GM18858 (cell line): Measurements from ENCODE around the gene BRD1.
"Not testable (repeated sequence)": the region's sequence is repeated elsewhere in the genome, so short reads cannot be mapped to it uniquely, and the experiment has no call there.

ENCODE experiments used
- ATAC-seq: cut with Tn5 transposase; IDR thresholded peaks from one replicate; pipeline ENCODE4 v1.9.1; 2021; ENCODE audit not compliant: unreplicated experiment

The BRD1 gene

GRCh38 chr22:49771266-49772065 is 56.2 kb downstream of the BRD1 start:
- no peak for ATAC-seq

GRCh38 chr22:49770547-49771265 is 57.0 kb downstream of the BRD1 start:
- no peak for ATAC-seq

GRCh38 chr22:49769691-49770546 is 57.8 kb downstream of the BRD1 start:
- no peak for ATAC-seq

GRCh38 chr22:49768951-49769690 is 58.6 kb downstream of the BRD1 start:
- no peak for ATAC-seq

DNA sequence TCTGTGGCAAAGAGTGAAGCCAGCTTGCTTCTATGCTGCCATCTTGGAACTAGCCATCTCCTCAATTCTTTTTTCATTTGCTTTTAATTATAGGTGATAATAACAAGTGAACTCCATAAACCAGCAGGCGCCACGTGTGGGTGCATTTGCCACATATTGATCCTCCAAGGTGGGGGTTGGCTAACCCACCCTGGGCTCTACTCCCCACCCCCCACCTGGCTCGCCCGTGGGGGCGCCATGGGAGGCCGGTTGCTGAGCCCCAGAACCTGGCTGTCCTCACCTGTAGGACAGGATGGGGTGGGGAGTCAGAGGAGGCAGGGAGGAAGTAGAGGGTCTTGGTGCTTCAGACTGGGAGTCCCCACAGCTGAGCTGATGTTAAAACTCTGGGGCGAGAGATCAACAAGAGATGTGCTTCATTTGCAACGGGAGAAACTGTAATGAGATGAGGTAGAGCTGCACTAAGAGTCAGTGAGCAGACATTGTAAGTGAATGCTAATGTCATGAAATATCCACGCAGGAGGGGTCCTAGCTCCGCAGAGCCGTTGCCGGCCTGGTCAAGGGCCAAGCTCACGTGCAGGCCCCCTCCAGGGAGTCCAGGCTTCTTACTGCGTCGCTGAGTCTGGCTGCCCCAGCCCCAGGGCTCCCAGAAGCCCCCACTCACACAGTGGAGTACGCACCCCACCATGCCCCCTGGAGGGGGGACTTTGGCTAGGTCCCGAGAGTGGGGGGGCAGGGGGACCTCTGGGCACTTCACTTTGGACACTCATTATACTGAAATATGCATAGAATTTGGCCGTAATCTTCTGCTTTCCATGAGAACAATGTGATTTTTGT is 59.4 kb downstream of the BRD1 start:
- no peak for ATAC-seq

GRCh38 chr22:49767355-49768062 is 60.2 kb downstream of the BRD1 start:
- no peak for ATAC-seq

DNA sequence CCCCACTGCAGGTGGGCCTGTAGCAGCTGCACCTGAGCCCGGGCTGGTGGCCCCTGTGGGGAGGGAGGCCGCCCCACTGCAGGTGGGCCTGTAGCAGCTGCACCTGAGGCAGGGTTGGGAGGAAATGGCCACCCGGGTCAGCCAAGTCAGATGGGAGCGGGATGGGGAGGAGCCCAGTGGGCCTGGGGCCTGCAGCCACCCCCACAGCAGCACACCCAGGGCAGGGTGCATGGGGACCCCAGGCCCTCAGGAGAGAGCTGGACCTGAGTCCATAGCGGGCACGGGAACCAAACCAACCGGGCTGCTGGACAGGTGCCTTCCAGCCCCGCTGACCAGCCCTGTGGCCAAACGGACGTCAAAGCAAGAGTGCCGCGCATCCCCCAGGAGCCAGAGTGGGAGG is 61.7 kb downstream of the BRD1 start:
- ATAC-seq, result no peak

DNA sequence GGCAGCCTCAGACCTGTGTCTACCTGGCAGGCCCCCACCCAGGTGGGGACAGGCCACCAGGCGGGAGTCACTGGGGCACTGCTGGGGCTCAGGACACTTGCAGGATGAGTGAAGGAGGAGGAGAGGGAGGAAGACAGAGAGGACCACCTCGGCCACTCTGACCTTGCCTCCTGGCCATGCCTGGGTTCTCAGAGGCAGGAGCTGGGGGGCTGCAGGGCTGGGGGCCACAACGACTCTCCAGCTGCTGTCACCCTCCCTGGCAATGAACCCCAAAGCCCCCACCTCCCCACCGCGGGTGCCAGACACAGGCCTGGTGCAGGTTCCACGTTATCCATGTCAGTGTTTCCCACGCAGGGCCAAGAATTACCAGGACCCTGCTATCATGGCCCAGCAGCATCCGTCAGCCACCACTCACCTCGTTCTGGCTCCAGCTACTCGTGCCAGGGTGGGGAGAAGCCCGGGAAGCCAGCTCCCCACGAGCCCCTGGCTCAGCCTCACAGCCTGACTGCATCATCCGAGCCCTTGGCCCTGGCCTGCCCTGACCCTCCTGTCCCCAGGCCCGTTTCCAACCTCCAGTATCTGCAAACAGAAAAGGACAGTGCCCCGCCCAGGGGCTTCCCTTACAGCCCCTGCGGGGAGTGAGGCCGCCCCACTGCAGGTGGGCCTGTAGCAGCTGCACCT is 62.4 kb downstream of the BRD1 start:
- no peak for ATAC-seq

GRCh38 chr22:49764127-49764581 is 63.5 kb downstream of the BRD1 start:
- no peak for ATAC-seq

DNA sequence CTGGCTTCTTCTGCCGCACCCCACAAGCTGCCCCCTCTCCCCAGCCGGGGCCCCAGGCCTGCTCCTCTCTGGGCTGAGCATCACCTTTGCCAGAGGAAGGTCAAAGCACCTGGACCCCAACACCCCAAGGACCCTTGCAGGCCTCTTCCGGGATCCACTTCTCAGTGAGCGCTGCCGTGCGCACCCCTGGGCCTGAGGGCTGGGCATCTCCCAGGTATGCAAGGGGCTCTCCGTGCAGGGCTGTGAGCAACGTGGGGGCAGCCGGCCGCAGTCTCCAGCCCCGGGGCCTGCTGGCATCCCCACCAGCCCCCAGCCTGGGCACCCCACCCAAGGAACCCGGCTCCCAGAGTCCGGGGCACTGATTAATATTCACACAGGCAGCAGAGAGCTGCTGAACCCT is 64.0 kb downstream of the BRD1 start:
- no peak for ATAC-seq

- no peak for ATAC-seq
Measured at GRCh38 chr22:49763138-49763537, 64.5 kb downstream of the BRD1 start.

GRCh38 chr22:49762571-49762970 is 65.1 kb downstream of the BRD1 start:
- ATAC-seq, result not testable (repeated sequence)

DNA sequence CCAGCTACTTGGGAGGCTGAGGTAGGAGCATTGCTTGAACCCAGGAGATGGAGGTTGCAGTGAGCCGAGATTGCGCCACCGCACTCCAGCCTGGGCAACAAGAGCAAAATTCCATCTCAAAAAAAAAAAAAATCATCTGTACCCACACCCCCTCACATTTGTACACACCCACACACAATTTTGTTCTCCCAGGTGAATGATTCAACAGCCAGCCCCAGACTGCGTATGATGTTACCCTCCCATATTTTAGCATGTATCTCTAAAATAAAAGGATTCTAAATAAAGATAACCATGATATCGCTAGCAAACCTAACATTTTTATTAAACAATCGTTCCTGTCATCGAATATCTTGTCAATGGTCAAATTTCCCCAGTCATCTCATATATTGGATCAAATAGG is 65.8 kb downstream of the BRD1 start:
- no peak for ATAC-seq

DNA sequence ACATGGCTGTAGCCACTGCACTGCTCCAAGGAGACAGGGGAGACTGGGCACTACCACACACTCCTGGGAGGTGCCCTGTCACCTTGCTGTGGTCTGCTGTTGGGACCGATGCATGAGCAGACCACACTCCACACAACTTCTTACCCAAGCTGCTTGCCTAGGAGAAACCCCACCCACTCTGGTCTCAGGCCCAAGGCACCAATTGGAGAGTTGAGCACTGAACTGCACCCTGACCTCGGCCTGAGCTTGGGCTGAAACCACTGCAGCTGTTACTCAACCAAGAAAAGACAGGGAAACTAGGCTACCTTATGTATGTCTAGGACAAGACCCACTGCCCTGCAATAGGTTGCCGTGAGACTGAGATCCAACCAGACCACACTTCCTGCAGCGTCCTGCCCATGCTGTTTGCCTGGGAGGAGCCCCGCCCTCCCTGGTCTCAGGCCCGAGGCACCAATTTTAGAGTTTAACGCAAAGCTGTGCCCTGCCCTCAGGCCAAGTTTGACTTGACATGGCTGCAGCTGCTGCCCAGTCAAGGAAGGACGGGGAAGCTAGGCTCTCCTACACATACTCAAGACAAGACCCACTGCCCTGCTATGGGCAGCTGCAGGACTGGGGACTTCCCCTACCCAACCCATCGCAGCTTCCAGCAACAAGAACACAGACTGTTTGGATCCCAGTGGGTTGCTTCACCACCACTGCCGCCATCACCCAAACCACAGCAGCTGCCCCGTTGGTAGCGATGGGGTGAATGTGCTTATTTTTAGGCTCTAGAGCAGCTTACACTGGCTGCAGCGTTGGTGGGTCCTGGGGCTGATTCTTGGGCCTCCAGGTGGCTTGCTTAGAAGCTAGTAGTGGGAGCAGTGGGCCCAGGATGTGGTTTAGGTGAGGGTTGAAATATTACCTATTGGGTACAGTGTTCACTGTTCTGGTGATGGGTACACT is 66.8 kb downstream of the BRD1 start:
- ATAC-seq, result no peak

- ATAC-seq, result no peak
Measured at GRCh38 chr22:49760280-49760629, 67.4 kb downstream of the BRD1 start.

GRCh38 chr22:49756676-49757075 is 71.0 kb downstream of the BRD1 start:
- ATAC-seq, result no peak

- no peak for ATAC-seq
Measured at GRCh38 chr22:49756201-49756600, 71.5 kb downstream of the BRD1 start.

DNA sequence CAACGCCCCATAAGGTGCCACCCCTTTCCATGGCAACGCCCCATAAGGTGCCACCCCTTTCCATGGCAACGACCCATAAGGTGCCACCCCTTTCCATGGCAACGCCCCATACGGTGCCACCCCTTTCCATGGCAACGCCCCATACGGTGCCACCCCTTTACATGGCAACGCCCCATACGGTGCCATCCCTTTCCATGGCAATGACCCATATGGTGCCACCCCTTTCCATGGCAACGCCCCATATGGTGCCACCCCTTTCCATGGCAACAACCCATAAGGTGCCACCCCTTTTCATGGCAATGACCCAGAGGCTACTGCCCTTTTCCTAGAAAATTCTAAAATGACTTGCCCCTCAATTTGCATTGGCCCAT is 72.1 kb downstream of the BRD1 start:
- ATAC-seq, result no peak
